HL-60/S4 treated with retinoic acid at 250 ng/mL for 4 days and 3 days (cell line): Measurements from ENCODE around the gene ATXN10.

Experiments
- in situ Hi-C: fragments of 300-500 bp; cut with MboI; formaldehyde crosslinking; loops from 2 replicates; pipeline ENCODE4 v1.7.0; 2022; ENCODE audit warnings: low sequenced_read_pairs

ATXN10 gene

GRCh38 chr22:45754822-45755221, 83.2 kb downstream of the ATXN10 start:
- in situ Hi-C loops: no loop called here

GRCh38 chr22:45756558-45756957, 84.9 kb downstream of the ATXN10 start:
- in situ Hi-C loops: no loop called here

GRCh38 chr22:45757068-45757467, 85.4 kb downstream of the ATXN10 start:
- in situ Hi-C loops: no loop called here

GRCh38 chr22:45757936-45758335, 86.3 kb downstream of the ATXN10 start:
- in situ Hi-C loops: no loop called here

GRCh38 chr22:45758603-45759002, 87.0 kb downstream of the ATXN10 start:
- in situ Hi-C loops: no loop called here

- in situ Hi-C loops: no loop called here
These were observed 89.0 kb downstream of the ATXN10 start for GRCh38 chr22:45760682-45761081.

GRCh38 chr22:45762545-45763235, 91.1 kb downstream of the ATXN10 start:
- in situ Hi-C loops: no loop called here

- in situ Hi-C loops: no loop called here
These were observed 91.6 kb downstream of the ATXN10 start for GRCh38 chr22:45763236-45763624.

- in situ Hi-C loops: no loop called here
These were observed 96.9 kb downstream of the ATXN10 start for GRCh38 chr22:45768490-45768889.

GRCh38 chr22:45769569-45770210, 98.1 kb downstream of the ATXN10 start:
- in situ Hi-C loops: no loop called here

GRCh38 chr22:45770506-45770905, 98.9 kb downstream of the ATXN10 start:
- in situ Hi-C loops: no loop called here

- in situ Hi-C loops: no loop called here
These were observed 99.4 kb downstream of the ATXN10 start for GRCh38 chr22:45771057-45771456.

GRCh38 chr22:45771711-45772110, 100.1 kb downstream of the ATXN10 start:
- in situ Hi-C loops: no loop called here

GRCh38 chr22:45772743-45773142, 101.1 kb downstream of the ATXN10 start:
- in situ Hi-C loops: no loop called here

- in situ Hi-C loops: no loop called here
These were observed 102.5 kb downstream of the ATXN10 start for GRCh38 chr22:45774001-45774670.

GRCh38 chr22:45775062-45775461, 103.4 kb downstream of the ATXN10 start:
- in situ Hi-C loops: no loop called here

- in situ Hi-C loops: no loop called here
These were observed 104.1 kb downstream of the ATXN10 start for GRCh38 chr22:45775569-45776312.

- in situ Hi-C loops: no loop called here
These were observed 104.6 kb downstream of the ATXN10 start for GRCh38 chr22:45776313-45776585.

- in situ Hi-C loops: no loop called here
These were observed 105.6 kb downstream of the ATXN10 start for GRCh38 chr22:45777046-45777851.

- in situ Hi-C loops: no loop called here
These were observed 106.3 kb downstream of the ATXN10 start for GRCh38 chr22:45777852-45778375.

- in situ Hi-C loops: no loop called here
These were observed 109.8 kb downstream of the ATXN10 start for GRCh38 chr22:45781459-45781858.
